PC-9 (cell line): ENCODE measurements around the gene PAEP. TPM values are rescaled to one million over a fixed set of nuclear protein-coding genes. Genes with fewer than 3 reads are reported as not detected.

Experiments used
- BruUV-seq: library from RNA; stranded (reverse); fragments of 400-500 nt; replicated peaks from 2 replicates; lab custom pipeline; 2021; lab: Mats Ljungman, UMichigan
- CTCF ChIA-PET: fragments of 300-600 bp; sonication (Branson Sonifier 250); formaldehyde crosslinking; loops from one replicate; lab custom pipeline; 2022; ENCODE audit warnings: antibody characterized with exemption; lab: Charles Lee
- POLR2A ChIA-PET: fragments of 300-600 bp; sonication (Branson Sonifier 250); formaldehyde crosslinking; loops from one replicate; lab custom pipeline; 2022; ENCODE audit warnings: antibody characterized with exemption; ENCODE audit not compliant: unreplicated experiment; lab: Charles Lee
- DNase-seq, 2 experiments: peaks; one replicate each; pipeline versions ENCODE4 v3.0.0 to v3.0.0-alpha.2; 2015 to 2022; ENCODE audit warnings: mixed read lengths in 1 of 2
- H2AFZ ChIP-seq: fragments of 200-600 bp; sonication (generic); 2 replicates; pipeline ENCODE4 v1.8.1; 2017; ENCODE audit warnings: antibody characterized with exemption
- H3F3A ChIP-seq: fragments of 200-600 bp; sonication (generic); 2 replicates; pipeline ENCODE4 v1.8.1; 2017; ENCODE audit warnings: antibody characterized with exemption, mild to moderate bottlenecking, low read depth; ENCODE audit not compliant: insufficient read depth
- H3K27ac ChIP-seq: fragments of 200-600 bp; sonication (generic); 2 replicates; pipeline ENCODE4 v1.6.1; 2016; ENCODE audit warnings: mixed run types
- H3K27me3 ChIP-seq: fragments of 200-600 bp; sonication (generic); 2 replicates; pipeline ENCODE4 v1.6.1; 2016; ENCODE audit warnings: low read depth, mixed run types; ENCODE audit not compliant: insufficient read depth
- H3K36me3 ChIP-seq: fragments of 200-600 bp; sonication (generic); 2 replicates; pipeline ENCODE4 v1.6.1; 2016; ENCODE audit warnings: low read depth, mixed run types
- H3K4me1 ChIP-seq: fragments of 200-600 bp; sonication (generic); replicated peaks from 2 replicates; pipeline ENCODE4 v1.6.1; 2016; ENCODE audit warnings: mixed run types; ENCODE audit not compliant: insufficient read depth
- H3K4me2 ChIP-seq: fragments of 200-600 bp; sonication (generic); 2 replicates; pipeline ENCODE4 v1.6.1; 2017; ENCODE audit warnings: mixed run types
- H3K4me3 ChIP-seq: fragments of 200-600 bp; sonication (generic); 2 replicates; pipeline ENCODE4 v1.6.1; 2016; ENCODE audit warnings: mixed run types
- H3K79me2 ChIP-seq: fragments of 200-600 bp; sonication (generic); 2 replicates; pipeline ENCODE4 v1.6.1; 2017; ENCODE audit warnings: low read depth, mixed run types
- H3K9me2 ChIP-seq: fragments of 200-600 bp; sonication (generic); 2 replicates; pipeline ENCODE4 v1.8.1; 2017; ENCODE audit warnings: mild to moderate bottlenecking; ENCODE audit not compliant: insufficient read depth
- H3K9me3 ChIP-seq: fragments of 200-600 bp; sonication (generic); 2 replicates; pipeline ENCODE4 v1.8.1; 2016; ENCODE audit warnings: low read depth; ENCODE audit not compliant: insufficient read depth
- H4K20me1 ChIP-seq: fragments of 200-600 bp; sonication (generic); 2 replicates; pipeline ENCODE4 v1.8.1; 2017; ENCODE audit not compliant: insufficient read depth
- EZH2 ChIP-seq: fragments of 200-600 bp; sonication (generic); IDR thresholded peaks from 2 replicates; pipeline ENCODE4 v1.8.0; 2017; ENCODE audit warnings: antibody characterized with exemption, low read depth
- intact Hi-C: fragments of 100-400 bp; cut with micrococcal nuclease; formaldehyde crosslinking; loops from one replicate; pipeline ENCODE4 v1.10.0; 2022; ENCODE audit not compliant: unreplicated experiment
- total RNA-seq: library from RNA; stranded (reverse); gene quantifications from 2 replicates; pipeline ENCODE4 v1.2.3, GENCODE V29; 2021
- TF ChIP-seq, protein P1 (sequence below): fragments of 200-600 bp; sonication (generic); conservative IDR thresholded peaks from 2 replicates; pipeline ENCODE4 v1.6.1; 2017; ENCODE audit warnings: mixed run types, antibody characterized with exemption, mild to moderate bottlenecking, moderate library complexity

PAEP gene
- total RNA-seq, 1 experiment from 2014 or later, result not detected

- Histone ChIP-seq H3K4me3 (no peak overlapping the region), H3K4me2 (no peak overlapping the region), H2AFZ (no peak overlapping the region), H3K27me3 (peaks cover 66% of the 10 kb centered on the region), H4K20me1 (no peaks in the 10 kb centered on the region), H3K79me2 (no peaks in the 10 kb centered on the region), H3K9me2 (no peaks in the 10 kb centered on the region), H3K9me3 (no peaks in the 10 kb centered on the region), H3F3A (no peaks in the 10 kb centered on the region), H3K27ac (no peak overlapping the region), H3K36me3 (no peaks in the 10 kb centered on the region), H3K4me1 (no peaks in the 10 kb centered on the region)
- no peak for TF ChIP-seq EZH2
- TF ChIP-seq, protein P1, sequence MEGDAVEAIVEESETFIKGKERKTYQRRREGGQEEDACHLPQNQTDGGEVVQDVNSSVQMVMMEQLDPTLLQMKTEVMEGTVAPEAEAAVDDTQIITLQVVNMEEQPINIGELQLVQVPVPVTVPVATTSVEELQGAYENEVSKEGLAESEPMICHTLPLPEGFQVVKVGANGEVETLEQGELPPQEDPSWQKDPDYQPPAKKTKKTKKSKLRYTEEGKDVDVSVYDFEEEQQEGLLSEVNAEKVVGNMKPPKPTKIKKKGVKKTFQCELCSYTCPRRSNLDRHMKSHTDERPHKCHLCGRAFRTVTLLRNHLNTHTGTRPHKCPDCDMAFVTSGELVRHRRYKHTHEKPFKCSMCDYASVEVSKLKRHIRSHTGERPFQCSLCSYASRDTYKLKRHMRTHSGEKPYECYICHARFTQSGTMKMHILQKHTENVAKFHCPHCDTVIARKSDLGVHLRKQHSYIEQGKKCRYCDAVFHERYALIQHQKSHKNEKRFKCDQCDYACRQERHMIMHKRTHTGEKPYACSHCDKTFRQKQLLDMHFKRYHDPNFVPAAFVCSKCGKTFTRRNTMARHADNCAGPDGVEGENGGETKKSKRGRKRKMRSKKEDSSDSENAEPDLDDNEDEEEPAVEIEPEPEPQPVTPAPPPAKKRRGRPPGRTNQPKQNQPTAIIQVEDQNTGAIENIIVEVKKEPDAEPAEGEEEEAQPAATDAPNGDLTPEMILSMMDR, result no peak
- intact Hi-C loops, result no loop called here
- CTCF ChIA-PET, result no interaction called here
- no peak for DNase-seq
- POLR2A ChIA-PET, result no interaction called here
- BruUV-seq, result no TSS peak
Measured at GRCh38 chr9:135550344-135550918, 11.1 kb upstream of the PAEP start.

DNA sequence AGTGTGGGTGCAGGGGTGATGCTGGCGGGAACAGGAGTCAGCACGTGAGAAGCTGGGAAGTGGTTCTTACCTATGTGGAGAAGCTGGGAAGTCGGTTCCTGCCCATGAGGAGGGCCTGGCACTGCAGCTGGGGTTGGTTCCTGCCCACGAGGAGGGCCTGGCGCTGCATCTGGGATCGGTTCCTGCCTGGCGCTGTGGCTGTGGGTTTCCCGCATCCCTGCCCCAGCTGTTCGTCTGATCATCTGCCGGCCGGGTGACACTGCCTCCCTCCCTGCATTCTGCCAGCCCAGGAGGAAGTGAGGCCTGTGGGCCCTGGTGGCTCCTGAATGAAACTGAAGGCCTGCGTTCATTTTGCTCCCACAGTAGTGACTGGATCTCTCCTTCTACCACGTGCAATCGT lies 10.5 kb upstream of the PAEP start:
- no peaks in the 10 kb centered on the region for H3K4me1 ChIP-seq
- no peaks in the 10 kb centered on the region for H3K9me2 ChIP-seq
- intact Hi-C loops, result no loop called here
- H3K36me3 ChIP-seq, result no peaks in the 10 kb centered on the region
- no peak for TF ChIP-seq EZH2
- TF ChIP-seq, protein P1, result no peak
- ChIA-PET CTCF (no interaction called here), POLR2A (no interaction called here)
- H3F3A ChIP-seq, result no peaks in the 10 kb centered on the region
- no TSS peak for BruUV-seq
- H3K9me3 ChIP-seq, result no peaks in the 10 kb centered on the region
- H3K27me3 ChIP-seq, result peaks cover 72% of the 10 kb centered on the region
- no peak overlapping the region for H3K4me2 ChIP-seq
- no peaks in the 10 kb centered on the region for H4K20me1 ChIP-seq
- no peak overlapping the region for H3K4me3 ChIP-seq
- DNase-seq, result no peak
- H2AFZ ChIP-seq, result no peak overlapping the region
- no peaks in the 10 kb centered on the region for H3K79me2 ChIP-seq
- no peak overlapping the region for H3K27ac ChIP-seq

DNA sequence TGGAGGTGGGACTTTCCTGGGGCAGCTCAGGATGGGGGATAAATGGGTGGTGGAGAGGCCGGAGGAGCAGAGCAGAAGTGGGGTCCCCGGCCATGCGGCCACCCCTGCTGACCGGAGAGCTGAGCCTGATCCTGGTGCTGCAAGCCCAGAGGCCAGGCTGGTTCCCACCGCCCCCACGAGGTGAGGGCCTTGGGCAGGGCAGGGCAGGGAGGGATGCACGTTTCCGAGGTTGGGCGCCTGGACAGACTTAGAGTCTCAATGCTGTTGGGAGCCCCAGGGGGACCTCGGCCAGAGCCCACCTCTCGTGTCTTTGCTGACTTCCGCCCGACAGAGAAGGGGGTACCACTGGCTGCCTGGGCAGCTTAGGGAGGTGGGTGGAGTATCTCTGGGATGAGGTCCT lies 10.1 kb upstream of the PAEP start:
- Histone ChIP-seq H3K36me3 (no peaks in the 10 kb centered on the region), H3K4me3 (no peak overlapping the region), H3K27ac (no peak overlapping the region), H3K4me2 (no peak overlapping the region), H3F3A (no peaks in the 10 kb centered on the region), H3K27me3 (peaks cover 75% of the 10 kb centered on the region), H3K9me3 (no peaks in the 10 kb centered on the region), H3K79me2 (no peaks in the 10 kb centered on the region), H3K9me2 (no peaks in the 10 kb centered on the region), H4K20me1 (no peaks in the 10 kb centered on the region), H2AFZ (no peak overlapping the region), H3K4me1 (no peaks in the 10 kb centered on the region)
- intact Hi-C loops, result no loop called here
- DNase-seq, result no peak
- CTCF ChIA-PET, result no interaction called here
- TF ChIP-seq EZH2, result no peak
- TF ChIP-seq, protein P1, result no peak
- BruUV-seq, result no TSS peak
- POLR2A ChIA-PET, result no interaction called here
